PC-3 (cell line): ENCODE measurements around the gene AFM. TPM values are rescaled to one million over a fixed set of nuclear protein-coding genes. Genes with fewer than 3 reads are reported as not detected.

Source experiments
- ATAC-seq: fragments of 200-7000 bp; cut with Tn5 transposase; 2 replicates; pipeline ENCODE4 v1.9.1; 2020; ENCODE audit warnings: mild to moderate bottlenecking, moderate library complexity
- BruUV-seq: library from RNA; stranded (reverse); fragments of 400-500 nt; replicated peaks from 2 replicates; lab custom pipeline; 2021; lab: Mats Ljungman, UMichigan
- CTCF ChIA-PET: fragments of 300-600 bp; sonication (Branson Sonifier 250); formaldehyde crosslinking; loops from one replicate; lab custom pipeline; 2022; ENCODE audit warnings: antibody characterized with exemption; lab: Charles Lee
- POLR2A ChIA-PET: fragments of 300-600 bp; sonication (Branson Sonifier 250); formaldehyde crosslinking; loops from one replicate; lab custom pipeline; 2022; ENCODE audit warnings: antibody characterized with exemption; ENCODE audit not compliant: unreplicated experiment; lab: Charles Lee
- DNase-seq: peaks from one replicate; pipeline ENCODE4 v3.0.0-alpha.2; 2015
- H2AFZ ChIP-seq: fragments of 300-600 bp; sonication (generic); 2 replicates; pipeline ENCODE4 v1.6.0; 2016; ENCODE audit warnings: antibody characterized with exemption, low read length
- H3F3A ChIP-seq: fragments of 300-600 bp; sonication (generic); one replicate; pipeline ENCODE4 v1.6.0; 2017; ENCODE audit warnings: antibody characterized with exemption, low read length, control low read depth, mild to moderate bottlenecking; ENCODE audit not compliant: unreplicated experiment
- H3K27ac ChIP-seq: fragments of 300-600 bp; sonication (generic); 2 replicates; pipeline ENCODE4 v1.5.1; 2016; ENCODE audit warnings: mild to moderate bottlenecking, low read length
- H3K27me3 ChIP-seq: fragments of 300-600 bp; sonication (generic); 2 replicates; pipeline ENCODE4 v1.6.1; 2016; ENCODE audit warnings: low read length, mixed read lengths
- H3K36me3 ChIP-seq: fragments of 300-600 bp; sonication (generic); 2 replicates; pipeline ENCODE4 v1.6.1; 2016; ENCODE audit warnings: low read depth, mixed run types, low read length, mixed read lengths
- H3K4me1 ChIP-seq: fragments of 300-600 bp; sonication (generic); 2 replicates; pipeline ENCODE4 v1.5.1; 2016; ENCODE audit warnings: low read length; ENCODE audit not compliant: insufficient read depth
- H3K4me2 ChIP-seq: fragments of 300-600 bp; sonication (generic); 2 replicates; pipeline ENCODE4 v1.6.0; 2016; ENCODE audit warnings: low read length
- H3K4me3 ChIP-seq: fragments of 300-600 bp; sonication (generic); 2 replicates; pipeline ENCODE4 v1.5.1; 2016; ENCODE audit warnings: mild to moderate bottlenecking, low read length, mixed read lengths
- H3K79me2 ChIP-seq: fragments of 300-600 bp; sonication (generic); 2 replicates; pipeline ENCODE4 v1.6.1; 2017; ENCODE audit warnings: low read length, mixed read lengths
- H3K9ac ChIP-seq: fragments of 300-600 bp; sonication (generic); 2 replicates; pipeline ENCODE4 v1.6.0; 2016; ENCODE audit warnings: mild to moderate bottlenecking, low read length
- H3K9me2 ChIP-seq: fragments of 300-600 bp; sonication (generic); replicated peaks from 2 replicates; pipeline ENCODE4 v1.6.1; 2016; ENCODE audit warnings: mixed run types, low read length, mixed read lengths
- H3K9me3 ChIP-seq: fragments of 300-600 bp; sonication (generic); 2 replicates; pipeline ENCODE4 v1.6.1; 2016; ENCODE audit warnings: low read length, mixed read lengths
- H4K20me1 ChIP-seq: fragments of 300-600 bp; sonication (generic); 2 replicates; pipeline ENCODE4 v1.6.1; 2016; ENCODE audit warnings: low read length, mixed read lengths
- EZH2 ChIP-seq: fragments of 300-600 bp; sonication (generic); IDR thresholded peaks from one replicate; pipeline ENCODE4 v1.6.1; 2017; ENCODE audit warnings: antibody characterized with exemption, mild to moderate bottlenecking, low read length; ENCODE audit not compliant: unreplicated experiment
- EZH2phosphoT487 ChIP-seq: fragments of 300-600 bp; sonication (generic); IDR thresholded peaks from 2 replicates; pipeline ENCODE4 v1.6.1; 2018; ENCODE audit warnings: mild to moderate bottlenecking, antibody characterized with exemption, low read length, borderline replicate concordance
- intact Hi-C: fragments of 100-400 bp; cut with micrococcal nuclease; formaldehyde crosslinking; loops from 2 replicates; pipeline ENCODE4 v1.9.0; 2023
- total RNA-seq: library from RNA; depleted of rRNA; stranded (reverse); fragments of >200 nt; gene quantifications from 2 replicates; pipeline ENCODE4 v1.2.3, GENCODE V29; 2014
- TF ChIP-seq, protein P1 (sequence below): fragments of 300-600 bp; sonication (generic); conservative IDR thresholded peaks from 2 replicates; pipeline ENCODE4 v1.5.1; 2017; ENCODE audit warnings: antibody characterized with exemption, low read depth, mild to moderate bottlenecking, low read length

The AFM gene
- total RNA-seq, 1 experiment from 2014 or later: not detected

DNA sequence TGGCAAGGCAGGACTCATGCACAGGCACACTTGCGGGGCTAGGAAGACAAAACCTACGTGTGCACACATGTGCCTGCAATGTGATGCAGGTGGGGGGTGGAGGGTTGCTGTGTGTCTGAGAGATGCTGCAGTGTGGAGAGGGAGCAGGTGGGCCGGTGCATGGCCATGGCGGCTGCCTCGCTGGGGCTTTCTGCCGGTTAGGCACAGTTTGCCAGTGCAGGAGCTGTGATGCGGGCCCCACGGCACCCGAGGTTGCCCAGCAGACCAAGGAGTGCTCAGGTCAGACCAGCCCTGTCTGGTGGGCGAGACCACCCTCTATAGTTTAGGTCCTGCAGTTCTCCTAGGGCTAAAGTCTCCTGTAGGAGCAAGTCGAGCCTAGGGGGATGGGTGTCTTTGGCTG lies 4.4 kb upstream of the AFM start:
- TF ChIP-seq, protein P1, sequence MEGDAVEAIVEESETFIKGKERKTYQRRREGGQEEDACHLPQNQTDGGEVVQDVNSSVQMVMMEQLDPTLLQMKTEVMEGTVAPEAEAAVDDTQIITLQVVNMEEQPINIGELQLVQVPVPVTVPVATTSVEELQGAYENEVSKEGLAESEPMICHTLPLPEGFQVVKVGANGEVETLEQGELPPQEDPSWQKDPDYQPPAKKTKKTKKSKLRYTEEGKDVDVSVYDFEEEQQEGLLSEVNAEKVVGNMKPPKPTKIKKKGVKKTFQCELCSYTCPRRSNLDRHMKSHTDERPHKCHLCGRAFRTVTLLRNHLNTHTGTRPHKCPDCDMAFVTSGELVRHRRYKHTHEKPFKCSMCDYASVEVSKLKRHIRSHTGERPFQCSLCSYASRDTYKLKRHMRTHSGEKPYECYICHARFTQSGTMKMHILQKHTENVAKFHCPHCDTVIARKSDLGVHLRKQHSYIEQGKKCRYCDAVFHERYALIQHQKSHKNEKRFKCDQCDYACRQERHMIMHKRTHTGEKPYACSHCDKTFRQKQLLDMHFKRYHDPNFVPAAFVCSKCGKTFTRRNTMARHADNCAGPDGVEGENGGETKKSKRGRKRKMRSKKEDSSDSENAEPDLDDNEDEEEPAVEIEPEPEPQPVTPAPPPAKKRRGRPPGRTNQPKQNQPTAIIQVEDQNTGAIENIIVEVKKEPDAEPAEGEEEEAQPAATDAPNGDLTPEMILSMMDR: no peak
- no peak for TF ChIP-seq EZH2phosphoT487
- no peak for TF ChIP-seq EZH2
- no peaks in the 10 kb centered on the region for H3K36me3 ChIP-seq
- intact Hi-C loops: no loop called here
- no peak for ATAC-seq
- POLR2A ChIA-PET: no interaction called here
- H3F3A ChIP-seq: no peaks in the 10 kb centered on the region
- no peak overlapping the region for H3K27ac ChIP-seq
- no peak for DNase-seq
- H4K20me1 ChIP-seq: no peaks in the 10 kb centered on the region
- peaks cover 9% of the 10 kb centered on the region; the same call in 1 of the 2 replicates for H3K27me3 ChIP-seq
- H3K4me1 ChIP-seq: no peaks in the 10 kb centered on the region
- H3K9ac ChIP-seq: no peak overlapping the region
- no peak overlapping the region for H3K4me2 ChIP-seq
- no peaks in the 10 kb centered on the region for H3K9me3 ChIP-seq
- no TSS peak for BruUV-seq
- H3K9me2 ChIP-seq: no peaks in the 10 kb centered on the region
- H3K4me3 ChIP-seq: no peak overlapping the region
- H2AFZ ChIP-seq: no peak overlapping the region
- CTCF ChIA-PET: no interaction called here
- no peaks in the 10 kb centered on the region for H3K79me2 ChIP-seq

DNA sequence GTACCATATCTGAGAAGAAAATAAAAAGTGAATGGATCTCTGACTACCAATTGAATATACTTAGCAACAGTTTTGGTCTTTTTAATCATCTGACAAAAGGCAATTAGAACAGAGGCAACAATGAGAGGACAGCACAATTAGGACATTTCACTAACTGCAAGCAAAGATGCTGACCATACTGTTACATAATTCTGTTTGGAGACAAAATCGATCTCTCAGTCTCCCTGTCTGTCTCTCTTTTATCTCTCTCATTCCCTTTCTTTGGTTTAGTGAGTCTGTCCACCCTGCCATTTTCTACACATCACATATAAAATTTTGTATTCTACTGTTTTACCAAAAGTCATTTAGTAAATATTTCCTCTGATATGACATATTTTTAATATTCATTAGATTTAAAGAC lies 2.2 kb upstream of the AFM start:
- intact Hi-C loops: no loop called here
- no peaks in the 10 kb centered on the region for H4K20me1 ChIP-seq
- H2AFZ ChIP-seq: no peak overlapping the region
- no peaks in the 10 kb centered on the region for H3K4me1 ChIP-seq
- H3K9me3 ChIP-seq: no peaks in the 10 kb centered on the region
- no peaks in the 10 kb centered on the region for H3K9me2 ChIP-seq
- DNase-seq (no peak), ATAC-seq (no peak)
- ChIA-PET CTCF (no interaction called here), POLR2A (no interaction called here)
- no TSS peak for BruUV-seq
- no peak overlapping the region for H3K4me3 ChIP-seq
- H3K36me3 ChIP-seq: no peaks in the 10 kb centered on the region
- H3K4me2 ChIP-seq: no peak overlapping the region
- H3K27me3 ChIP-seq: no peaks in the 10 kb centered on the region
- H3K9ac ChIP-seq: no peak overlapping the region
- H3K27ac ChIP-seq: no peak overlapping the region
- H3F3A ChIP-seq: no peaks in the 10 kb centered on the region
- H3K79me2 ChIP-seq: no peaks in the 10 kb centered on the region
- TF ChIP-seq, protein P1: no peak
- no peak for TF ChIP-seq EZH2
- no peak for TF ChIP-seq EZH2phosphoT487

DNA sequence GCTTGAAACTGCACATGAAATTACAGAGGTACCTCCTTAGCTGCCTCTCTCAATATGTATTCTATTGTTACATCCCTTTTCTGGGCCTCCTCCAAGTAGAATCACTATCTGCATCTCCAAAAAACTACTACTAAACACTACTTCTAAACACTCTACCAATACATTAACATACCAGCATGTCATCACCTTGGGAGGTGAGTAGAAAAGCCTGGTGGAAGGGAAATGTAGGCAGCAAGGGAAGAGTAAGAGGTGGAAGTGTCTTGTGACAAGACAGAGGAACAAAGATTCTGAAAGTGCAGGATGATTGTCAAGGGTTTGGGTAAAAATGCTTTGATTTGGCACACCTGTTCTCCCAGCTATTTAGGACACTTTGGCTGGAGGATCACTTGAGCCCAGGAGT lies 3.5 kb downstream of the AFM start:
- H3K9ac ChIP-seq: no peak overlapping the region
- BruUV-seq: no TSS peak

More for the DNA sequence above, 3.5 kb downstream of the AFM start:
- H3K4me1 ChIP-seq: no peaks in the 10 kb centered on the region
- H3K27ac ChIP-seq: no peak overlapping the region
- H3K27me3 ChIP-seq: peaks cover 37% of the 10 kb centered on the region
- H3K9me3 ChIP-seq: no peaks in the 10 kb centered on the region
- no peak overlapping the region for H3K4me2 ChIP-seq
- CTCF ChIA-PET: interaction anchor here (0.5 kb wide), 1 partner anchor 14 kb away, joined by 3 read pairs; no protein-coding TSS in a partner anchor
- DNase-seq: no peak
- TF ChIP-seq EZH2phosphoT487: no peak
- TF ChIP-seq, protein P1: no peak
- TF ChIP-seq EZH2: no peak
- H3K36me3 ChIP-seq: no peaks in the 10 kb centered on the region
- no peaks in the 10 kb centered on the region for H3K79me2 ChIP-seq
- no peaks in the 10 kb centered on the region for H4K20me1 ChIP-seq
- no peak overlapping the region for H3K4me3 ChIP-seq
- ATAC-seq: no peak
- no peaks in the 10 kb centered on the region for H3K9me2 ChIP-seq
- intact Hi-C loops: no loop called here
- H3F3A ChIP-seq: no peaks in the 10 kb centered on the region
- H2AFZ ChIP-seq: no peak overlapping the region
- POLR2A ChIA-PET: no interaction called here
